Dendritic cell treated with granulocyte-macrophage colony-stimulating factor and Interleukin-4, amounts not matched to agents 40 ng/mL and 50 ng/mL, for 4 days (primary cell): ENCODE measurements around the gene ZFYVE28.

Source experiments
- H3K27ac Mint-ChIP-seq: one replicate; pipeline ENCODE4 v1.8.0; 2022; ENCODE audit warnings: mild to moderate bottlenecking, mixed read lengths
- H3K27me3 Mint-ChIP-seq: one replicate; pipeline ENCODE4 v1.8.0; 2022; ENCODE audit warnings: mild to moderate bottlenecking, mixed read lengths
- H3K36me3 Mint-ChIP-seq: one replicate; pipeline ENCODE4 v1.8.0; 2022; ENCODE audit warnings: low read depth, mixed read lengths
- H3K4me1 Mint-ChIP-seq: one replicate; pipeline ENCODE4 v1.8.0; 2022; ENCODE audit warnings: low read depth, mixed read lengths
- H3K4me3 Mint-ChIP-seq: one replicate; pipeline ENCODE4 v1.8.0; 2022; ENCODE audit warnings: mild to moderate bottlenecking, moderate library complexity, mixed read lengths
- H3K9me3 Mint-ChIP-seq: one replicate; pipeline ENCODE4 v1.8.0; 2022; ENCODE audit warnings: mixed read lengths
- intact Hi-C: fragments of 100-400 bp; cut with micrococcal nuclease; formaldehyde crosslinking; loops from one replicate; pipeline ENCODE4 v1.15.0; 2022

ZFYVE28 gene

GRCh38 chr4:2302387-2303119, 115.9 kb downstream of the ZFYVE28 start:
- H3K27me3 Mint-ChIP-seq = peaks cover 4% of the 10 kb centered on the region
- no peak overlapping the region for H3K4me3 Mint-ChIP-seq
- H3K36me3 Mint-ChIP-seq = peaks cover 51% of the 10 kb centered on the region
- peaks cover 21% of the 10 kb centered on the region for H3K4me1 Mint-ChIP-seq
- H3K9me3 Mint-ChIP-seq = peaks cover 14% of the 10 kb centered on the region
- intact Hi-C loops = no loop called here
- no peak overlapping the region for H3K27ac Mint-ChIP-seq

- Mint-ChIP-seq H3K27ac (no peak overlapping the region), H3K36me3 (peaks cover 59% of the 10 kb centered on the region), H3K27me3 (peaks cover 4% of the 10 kb centered on the region), H3K4me3 (no peak overlapping the region), H3K9me3 (peaks cover 14% of the 10 kb centered on the region), H3K4me1 (peaks cover 19% of the 10 kb centered on the region)
- intact Hi-C loops = no loop called here
Measured at GRCh38 chr4:2301806-2302205, 116.6 kb downstream of the ZFYVE28 start.

GRCh38 chr4:2301225-2301642, 117.2 kb downstream of the ZFYVE28 start:
- H3K27me3 Mint-ChIP-seq = peaks cover 4% of the 10 kb centered on the region
- H3K27ac Mint-ChIP-seq = no peak overlapping the region
- H3K36me3 Mint-ChIP-seq = peaks cover 59% of the 10 kb centered on the region
- no peak overlapping the region for H3K4me3 Mint-ChIP-seq
- H3K4me1 Mint-ChIP-seq = peaks cover 13% of the 10 kb centered on the region
- intact Hi-C loops = no loop called here
- peaks cover 14% of the 10 kb centered on the region for H3K9me3 Mint-ChIP-seq

GRCh38 chr4:2300431-2301224, 117.8 kb downstream of the ZFYVE28 start:
- peaks cover 59% of the 10 kb centered on the region for H3K36me3 Mint-ChIP-seq
- no peak overlapping the region for H3K27ac Mint-ChIP-seq
- peaks cover 5% of the 10 kb centered on the region for H3K27me3 Mint-ChIP-seq
- H3K9me3 Mint-ChIP-seq = peaks cover 14% of the 10 kb centered on the region
- peaks cover 13% of the 10 kb centered on the region for H3K4me1 Mint-ChIP-seq
- H3K4me3 Mint-ChIP-seq = no peak overlapping the region
- intact Hi-C loops = no loop called here

- Mint-ChIP-seq H3K36me3 (peaks cover 52% of the 10 kb centered on the region), H3K27ac (peak overlapping the region; percentile 64), H3K4me1 (peaks cover 9% of the 10 kb centered on the region), H3K27me3 (peaks cover 9% of the 10 kb centered on the region), H3K4me3 (no peak overlapping the region), H3K9me3 (peaks cover 14% of the 10 kb centered on the region)
- intact Hi-C loops = no loop called here
Measured at GRCh38 chr4:2299794-2300193, 118.7 kb downstream of the ZFYVE28 start.

GRCh38 chr4:2298532-2298991, 119.9 kb downstream of the ZFYVE28 start:
- no peak overlapping the region for H3K27ac Mint-ChIP-seq
- peaks cover 44% of the 10 kb centered on the region for H3K36me3 Mint-ChIP-seq
- peaks cover 14% of the 10 kb centered on the region for H3K9me3 Mint-ChIP-seq
- intact Hi-C loops = no loop called here
- H3K4me1 Mint-ChIP-seq = peaks cover 9% of the 10 kb centered on the region
- H3K4me3 Mint-ChIP-seq = no peak overlapping the region
- H3K27me3 Mint-ChIP-seq = peaks cover 9% of the 10 kb centered on the region

- Mint-ChIP-seq H3K4me1 (peaks cover 9% of the 10 kb centered on the region), H3K9me3 (peaks cover 8% of the 10 kb centered on the region), H3K27me3 (peaks cover 9% of the 10 kb centered on the region), H3K27ac (no peak overlapping the region), H3K36me3 (peaks cover 38% of the 10 kb centered on the region), H3K4me3 (no peak overlapping the region)
- intact Hi-C loops = no loop called here
Measured at GRCh38 chr4:2297606-2298531, 120.6 kb downstream of the ZFYVE28 start.

GRCh38 chr4:2296631-2297601, 121.5 kb downstream of the ZFYVE28 start:
- intact Hi-C loops = no loop called here
- Mint-ChIP-seq H3K27ac (no peak overlapping the region), H3K4me3 (no peak overlapping the region)

GRCh38 chr4:2295900-2296442, 122.5 kb downstream of the ZFYVE28 start:
- Mint-ChIP-seq H3K36me3 (peaks cover 27% of the 10 kb centered on the region), H3K27ac (no peak overlapping the region), H3K4me3 (no peak overlapping the region), H3K9me3 (no peaks in the 10 kb centered on the region), H3K4me1 (peaks cover 15% of the 10 kb centered on the region), H3K27me3 (peaks cover 25% of the 10 kb centered on the region)
- intact Hi-C loops = no loop called here

More at GRCh38 chr4:2296631-2297601, 121.5 kb downstream of the ZFYVE28 start:
- Mint-ChIP-seq H3K4me1 (peaks cover 9% of the 10 kb centered on the region), H3K9me3 (no peaks in the 10 kb centered on the region), H3K36me3 (peaks cover 32% of the 10 kb centered on the region), H3K27me3 (peaks cover 17% of the 10 kb centered on the region)

GRCh38 chr4:2295500-2295899, 122.9 kb downstream of the ZFYVE28 start:
- Mint-ChIP-seq H3K27ac (no peak overlapping the region), H3K36me3 (peaks cover 27% of the 10 kb centered on the region), H3K9me3 (no peaks in the 10 kb centered on the region), H3K4me3 (no peak overlapping the region), H3K4me1 (peaks cover 20% of the 10 kb centered on the region), H3K27me3 (peaks cover 28% of the 10 kb centered on the region)
- intact Hi-C loops = no loop called here

GRCh38 chr4:2292646-2293108, 125.8 kb downstream of the ZFYVE28 start:
- H3K36me3 Mint-ChIP-seq = peaks cover 24% of the 10 kb centered on the region
- peaks cover 20% of the 10 kb centered on the region for H3K4me1 Mint-ChIP-seq

More at GRCh38 chr4:2292646-2293108, 125.8 kb downstream of the ZFYVE28 start:
- no peaks in the 10 kb centered on the region for H3K9me3 Mint-ChIP-seq
- H3K27ac Mint-ChIP-seq = no peak overlapping the region
- peaks cover 29% of the 10 kb centered on the region for H3K27me3 Mint-ChIP-seq
- intact Hi-C loops = no loop called here
- H3K4me3 Mint-ChIP-seq = no peak overlapping the region
